ENCODE results near the gene CHSY1.
A peak's percentile ranks its signal among the peaks of the same experiment; 100 is the strongest.

CHSY1 gene

DNA sequence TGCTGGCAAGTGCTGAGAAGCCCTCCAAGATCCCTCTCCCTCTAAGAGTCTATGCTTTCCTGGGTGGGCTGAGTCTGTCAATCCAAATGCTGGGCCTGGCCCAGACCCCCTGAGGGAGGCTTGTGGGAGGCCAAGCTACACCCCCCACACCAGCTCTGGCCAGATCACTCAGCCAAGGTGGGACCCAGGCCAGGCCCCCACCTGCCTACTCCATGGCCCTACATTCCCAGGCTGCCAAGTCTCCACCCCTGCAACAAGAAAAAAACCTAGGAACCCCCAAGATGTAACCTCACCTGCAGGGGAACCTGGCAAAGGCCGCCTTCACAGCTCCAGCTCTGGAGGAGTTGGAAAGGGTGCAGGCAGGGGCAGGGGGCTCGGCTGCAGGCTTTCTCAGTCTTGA lies 109.1 kb downstream of the CHSY1 start:
- Histone ChIP-seq H3K36me3 (no peaks in the 10 kb centered on the region), H3K27me3 (no peaks in the 10 kb centered on the region), H3K9me3 (no peaks in the 10 kb centered on the region), H3K27ac (no peak overlapping the region), H3K4me3 (ENCODE audit: low read depth in 1 of 2, low read length in 1 of 2) (no peak overlapping the region), H3K4me1 (ENCODE audit: control insufficient read depth in 1 of 2, insufficient read depth in 1 of 2, low read depth in 1 of 2, low read length in 1 of 2) (peaks cover 9 to 14% of the 10 kb centered on the region in 2 experiments)
- TF ChIP-seq, protein P1, sequence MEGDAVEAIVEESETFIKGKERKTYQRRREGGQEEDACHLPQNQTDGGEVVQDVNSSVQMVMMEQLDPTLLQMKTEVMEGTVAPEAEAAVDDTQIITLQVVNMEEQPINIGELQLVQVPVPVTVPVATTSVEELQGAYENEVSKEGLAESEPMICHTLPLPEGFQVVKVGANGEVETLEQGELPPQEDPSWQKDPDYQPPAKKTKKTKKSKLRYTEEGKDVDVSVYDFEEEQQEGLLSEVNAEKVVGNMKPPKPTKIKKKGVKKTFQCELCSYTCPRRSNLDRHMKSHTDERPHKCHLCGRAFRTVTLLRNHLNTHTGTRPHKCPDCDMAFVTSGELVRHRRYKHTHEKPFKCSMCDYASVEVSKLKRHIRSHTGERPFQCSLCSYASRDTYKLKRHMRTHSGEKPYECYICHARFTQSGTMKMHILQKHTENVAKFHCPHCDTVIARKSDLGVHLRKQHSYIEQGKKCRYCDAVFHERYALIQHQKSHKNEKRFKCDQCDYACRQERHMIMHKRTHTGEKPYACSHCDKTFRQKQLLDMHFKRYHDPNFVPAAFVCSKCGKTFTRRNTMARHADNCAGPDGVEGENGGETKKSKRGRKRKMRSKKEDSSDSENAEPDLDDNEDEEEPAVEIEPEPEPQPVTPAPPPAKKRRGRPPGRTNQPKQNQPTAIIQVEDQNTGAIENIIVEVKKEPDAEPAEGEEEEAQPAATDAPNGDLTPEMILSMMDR (IDR thresholded peaks at IDR 0.05) = no peak

GRCh38 chr15:101141926-101142527 lies 109.8 kb downstream of the CHSY1 start:
- TF ChIP-seq, protein P1 (IDR thresholded peaks at IDR 0.05) = no peak
- H3K27me3 ChIP-seq = no peaks in the 10 kb centered on the region

DNA sequence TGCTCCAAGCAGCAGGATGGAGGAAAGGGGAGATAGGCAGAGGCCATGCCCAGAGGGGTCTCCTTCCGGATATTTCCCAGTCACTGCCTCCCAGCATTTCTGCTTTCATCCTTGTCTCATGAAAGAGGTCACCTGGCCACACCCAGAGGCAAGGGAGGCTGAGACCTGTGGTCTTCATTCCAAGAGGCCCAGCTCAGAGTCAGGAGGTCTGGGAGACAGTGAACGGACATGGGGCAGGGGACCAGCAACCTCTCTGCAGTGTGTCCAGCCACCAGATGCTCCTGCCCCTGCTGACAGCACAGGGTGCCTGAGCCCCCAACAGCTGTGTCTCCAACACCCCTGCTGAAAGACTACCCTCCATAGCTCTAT lies 111.2 kb downstream of the CHSY1 start:
- Histone ChIP-seq H3K36me3 (no peaks in the 10 kb centered on the region), H3K27ac (no peak overlapping the region), H3K9me3 (no peaks in the 10 kb centered on the region), H3K27me3 (no peaks in the 10 kb centered on the region), H3K4me3 (ENCODE audit: low read depth in 1 of 2, low read length in 1 of 2) (no peak overlapping the region), H3K4me1 (ENCODE audit: control insufficient read depth in 1 of 2, insufficient read depth in 1 of 2, low read depth in 1 of 2, low read length in 1 of 2) (peaks cover 29 to 34% of the 10 kb centered on the region in 2 experiments)
- TF ChIP-seq, protein P1 (IDR thresholded peaks at IDR 0.05) = no peak

More at GRCh38 chr15:101141926-101142527, 109.8 kb downstream of the CHSY1 start:
- Histone ChIP-seq H3K9me3 (no peaks in the 10 kb centered on the region), H3K4me1 (ENCODE audit: control insufficient read depth in 1 of 2, insufficient read depth in 1 of 2, low read depth in 1 of 2, low read length in 1 of 2) (peaks cover 15 to 21% of the 10 kb centered on the region in 2 experiments), H3K4me3 (ENCODE audit: low read depth in 1 of 2, low read length in 1 of 2) (no peak overlapping the region), H3K36me3 (no peaks in the 10 kb centered on the region), H3K27ac (no peak overlapping the region)

DNA sequence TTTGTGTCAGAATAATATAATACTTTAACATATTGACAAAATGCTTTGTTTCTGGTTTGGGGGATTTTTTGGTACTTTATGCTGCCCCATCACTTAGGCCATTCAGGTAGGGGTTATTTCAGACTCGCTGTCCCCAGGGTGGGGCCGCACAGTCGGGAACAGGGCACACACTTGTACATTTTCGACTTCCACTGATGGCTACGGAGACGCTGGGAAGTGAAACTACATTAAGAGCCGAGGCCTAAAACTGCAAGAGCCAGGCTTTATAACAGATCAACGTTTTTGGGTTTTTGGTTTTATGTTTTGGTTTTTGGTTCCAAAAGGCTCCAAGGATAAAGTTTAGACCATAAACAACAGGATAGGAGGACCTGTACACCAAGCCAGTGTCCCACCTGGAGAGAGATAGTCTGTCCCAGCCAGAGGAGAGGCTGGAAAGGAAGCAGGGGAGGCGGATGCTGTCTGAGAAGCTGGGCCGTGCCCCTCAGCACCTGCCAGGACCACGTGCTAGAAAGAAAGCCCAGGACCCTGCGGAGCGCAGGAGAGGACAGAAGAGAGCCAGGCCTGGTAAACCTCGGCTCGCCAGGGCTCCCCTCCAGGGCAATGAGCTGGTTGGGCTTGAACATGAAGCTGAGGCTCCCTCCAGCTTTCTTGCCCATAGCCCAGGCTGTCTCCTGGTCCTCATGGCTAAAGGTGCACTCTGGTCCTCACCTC lies 111.7 kb downstream of the CHSY1 start:
- H3K27ac ChIP-seq = no peak overlapping the region
- TF ChIP-seq, protein P1 (IDR thresholded peaks at IDR 0.05) = no peak
- no peaks in the 10 kb centered on the region for H3K9me3 ChIP-seq
- no peaks in the 10 kb centered on the region for H3K36me3 ChIP-seq
- H3K27me3 ChIP-seq = no peaks in the 10 kb centered on the region
- H3K4me3 ChIP-seq (ENCODE audit: low read depth in 1 of 2, low read length in 1 of 2) = no peak overlapping the region
- peaks cover 34 to 39% of the 10 kb centered on the region in 2 experiments for H3K4me1 ChIP-seq (ENCODE audit: control insufficient read depth in 1 of 2, insufficient read depth in 1 of 2, low read depth in 1 of 2, low read length in 1 of 2)

DNA sequence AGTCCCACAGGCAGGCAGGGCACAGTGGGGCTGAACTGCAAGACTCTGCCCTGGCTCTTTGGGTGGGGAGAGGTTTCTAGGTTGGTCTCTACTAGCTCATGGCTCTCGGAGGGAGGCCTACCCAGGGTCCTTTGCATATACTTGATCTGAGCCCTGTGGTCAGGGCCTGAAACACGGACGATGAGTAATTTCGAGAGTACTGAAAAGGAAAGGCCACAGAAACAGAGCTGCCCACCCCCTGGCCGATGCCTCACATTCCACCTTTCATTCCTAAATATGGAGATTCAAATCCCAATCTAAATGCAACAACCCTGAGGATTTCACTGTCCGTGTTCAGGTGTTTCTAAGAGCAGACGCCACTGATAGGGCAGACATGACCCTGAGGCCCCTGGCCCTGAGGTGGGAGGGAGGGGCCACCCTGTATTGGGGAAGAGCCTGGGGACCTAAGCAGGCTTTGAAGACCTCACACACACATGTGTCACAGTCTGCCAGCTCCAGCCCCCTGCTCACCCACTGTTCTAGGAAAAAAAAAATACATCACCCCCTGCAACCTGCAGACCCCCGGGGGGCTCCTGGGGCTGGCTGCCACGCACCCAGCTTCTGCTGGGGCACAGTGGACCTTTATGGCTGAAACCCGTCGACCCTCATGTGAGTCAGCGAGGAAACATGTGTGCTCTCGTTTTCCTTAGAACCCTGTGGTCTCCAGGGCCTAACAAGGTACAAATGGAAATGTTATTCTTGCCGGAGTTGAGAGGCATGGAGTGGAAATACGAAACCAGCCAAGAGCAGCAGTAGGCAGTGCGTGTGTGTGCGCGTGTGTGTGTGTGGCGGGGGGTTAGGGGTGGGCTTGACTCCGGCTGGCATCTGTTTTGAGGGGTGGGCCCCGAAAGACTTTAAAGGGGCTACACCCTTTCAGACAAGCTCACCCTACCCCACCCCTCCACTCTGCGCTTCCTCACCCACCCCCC lies 112.7 kb downstream of the CHSY1 start:
- H3K4me1 ChIP-seq (ENCODE audit: control insufficient read depth in 1 of 2, insufficient read depth in 1 of 2, low read depth in 1 of 2, low read length in 1 of 2) = peaks cover 38 to 42% of the 10 kb centered on the region in 2 experiments
- H3K4me3 ChIP-seq (ENCODE audit: low read depth in 1 of 2, low read length in 1 of 2) = no peak overlapping the region
- H3K36me3 ChIP-seq = no peaks in the 10 kb centered on the region
- no peaks in the 10 kb centered on the region for H3K27me3 ChIP-seq
- no peaks in the 10 kb centered on the region for H3K9me3 ChIP-seq
- peak overlapping the region; percentile 98 for H3K27ac ChIP-seq
- TF ChIP-seq, protein P1 (IDR thresholded peaks at IDR 0.05) = no peak

All from neutrophil (primary cell).